HepG2 (cell line): Measurements from ENCODE around the gene KCNJ4. TPM values are rescaled to one million over a fixed set of nuclear protein-coding genes. Genes with fewer than 3 reads are reported as not detected.

ENCODE experiments used
- FOSL2 ChIP-seq: sonication (generic); formaldehyde crosslinking; IDR thresholded peaks from 2 replicates; pipeline ENCODE4 v1.4.0; 2020; ENCODE audit warnings: missing genetic modification reagents
- FOXK2 ChIP-seq: fragments of 450-650 bp; IDR thresholded peaks from 2 replicates; pipeline ENCODE4 v1.6.1; 2016
- GABPA ChIP-seq, 2 experiments: IDR thresholded peaks; 2 replicates each; pipeline ENCODE4 v1.6.1; 2011 to 2016; ENCODE audit warnings: low read depth in 2 of 2, low read length in 1 of 2, missing biosample characterization in 1 of 2, missing genetic modification characterization in 1 of 2
- GABPB1 ChIP-seq: IDR thresholded peaks from 2 replicates; pipeline ENCODE4 v1.6.1; 2016; ENCODE audit warnings: mild to moderate bottlenecking, missing genetic modification reagents, moderate library complexity, missing compliant biosample characterization
- MLX ChIP-seq: IDR thresholded peaks from 2 replicates; pipeline ENCODE4 v1.6.1; 2016
- PATZ1 ChIP-seq: sonication (generic); formaldehyde crosslinking; IDR thresholded peaks from 2 replicates; pipeline ENCODE4 v1.4.0; 2020; ENCODE audit warnings: missing genetic modification reagents
- PHF21A ChIP-seq: sonication (generic); formaldehyde crosslinking; IDR thresholded peaks from 2 replicates; pipeline ENCODE4 v1.5.0; 2020; ENCODE audit warnings: mild to moderate bottlenecking, missing genetic modification reagents
- PRDM4 ChIP-seq: sonication (generic); formaldehyde crosslinking; IDR thresholded peaks from 2 replicates; pipeline ENCODE4 v1.9.0; 2021; ENCODE audit warnings: missing genetic modification reagents, borderline replicate concordance
- RBM22 ChIP-seq: fragments of 200-400 bp; formaldehyde crosslinking; optimal IDR thresholded peaks from 2 replicates; pipeline ENCODE3; 2017; ENCODE audit warnings: mild to moderate bottlenecking, low read length, moderate library complexity
- SMAD3 ChIP-seq: sonication (generic); formaldehyde crosslinking; IDR thresholded peaks from 2 replicates; pipeline ENCODE4 v1.4.0; 2020; ENCODE audit warnings: missing genetic modification reagents
- ZNF10 ChIP-seq: sonication (generic); formaldehyde crosslinking; IDR thresholded peaks from 2 replicates; pipeline ENCODE4 v1.4.0; 2020; ENCODE audit warnings: mild to moderate bottlenecking, low read depth, missing genetic modification reagents, borderline replicate concordance
- ZNF431 ChIP-seq: sonication (generic); formaldehyde crosslinking; IDR thresholded peaks from 2 replicates; pipeline ENCODE4 v1.9.0; 2022; ENCODE audit warnings: missing genetic modification reagents, low read depth, mild to moderate bottlenecking, borderline replicate concordance
- ZNF547 ChIP-seq: sonication (generic); formaldehyde crosslinking; IDR thresholded peaks from 2 replicates; pipeline ENCODE4 v1.5.1; 2020; ENCODE audit warnings: mild to moderate bottlenecking, missing genetic modification reagents
- ZNF878 ChIP-seq: sonication (generic); formaldehyde crosslinking; IDR thresholded peaks from 2 replicates; pipeline ENCODE4 v1.8.1; 2023; ENCODE audit warnings: mild to moderate bottlenecking, missing genetic modification reagents, moderate library complexity
- polyA plus RNA-seq, 8 experiments: library from polyadenylated mRNA; depleted of rRNA in 3 of 8; stranded (reverse) in 7 of 8; unstranded in 1 of 8; fragments of >200 nt; fragmentation: Illumina TruSeq in 4 of 8; extraction: Trizol in 4 of 8; gene quantifications; 2 replicates each; pipeline versions ENCODE4 v1.2.1 to v1.2.3, GENCODE V29; 2011 to 2016; ENCODE audit warnings: low read depth in 4 of 8, missing spikeins in 1 of 8, mixed read lengths in 1 of 8; ENCODE audit not compliant: insufficient read depth in 1 of 8
- total RNA-seq, 5 experiments: library from RNA; depleted of rRNA; stranded (reverse); fragments of >200 nt; fragmentation: Illumina TruSeq; extraction: Trizol; gene quantifications; 2 replicates each; pipeline ENCODE4 v1.2.3, GENCODE V29; 2016; ENCODE audit warnings: low read depth in 1 of 5
- TF ChIP-seq, protein P1 (sequence below): sonication (generic); formaldehyde crosslinking; IDR thresholded peaks from 2 replicates; pipeline ENCODE4 v1.4.0; 2020; ENCODE audit warnings: missing genetic modification reagents, borderline replicate concordance
- TF ChIP-seq, protein P2 (sequence below): sonication (generic); formaldehyde crosslinking; IDR thresholded peaks from 2 replicates; pipeline ENCODE4 v1.5.0; 2020; ENCODE audit warnings: mild to moderate bottlenecking, missing genetic modification reagents
- TF ChIP-seq, protein P3 (sequence below): IDR thresholded peaks from 2 replicates; pipeline ENCODE4 v1.6.1; 2016; ENCODE audit warnings: missing genetic modification reagents, missing compliant biosample characterization

The KCNJ4 gene
- total and polyA plus RNA-seq, 2 of the 13 experiments (the other 11 are each of a cell fraction or from before 2014, with no cell fraction given) = not detected

GRCh38 chr22:38462960-38463784 lies 8.2 kb upstream of the KCNJ4 start (continued):
- TF ChIP-seq SMAD3 (CRISPR knock-in tag) (peak; percentile 69), PRDM4 (CRISPR knock-in tag) (0 out of 2 replicates have a peak, but pooled peaks have one; percentile 37), ZNF547 (CRISPR knock-in tag) (peak; percentile 73; the same call in 1 of the 2 replicates), ZNF878 (CRISPR knock-in tag) (no peak), ZNF10 (CRISPR knock-in tag) (no peak), MLX (peak; percentile 22; the same call in 1 of the 2 replicates), GABPA (IDR thresholded peaks at IDR 0.05; ENCODE audit: low read depth, low read length) (no peak), GABPA (CRISPR knock-in tag; IDR thresholded peaks at IDR 0.05; ENCODE audit: low read depth) (peak; percentile 46), FOXK2 (peak; percentile 57), PHF21A (CRISPR knock-in tag) (peak; percentile 79), PATZ1 (peak; percentile 75), RBM22 (no peak), ZNF431 (CRISPR knock-in tag) (no peak), FOSL2 (CRISPR knock-in tag) (peak; percentile 38), GABPB1 (CRISPR knock-in tag) (peak; percentile 68)
- TF ChIP-seq, protein P1, sequence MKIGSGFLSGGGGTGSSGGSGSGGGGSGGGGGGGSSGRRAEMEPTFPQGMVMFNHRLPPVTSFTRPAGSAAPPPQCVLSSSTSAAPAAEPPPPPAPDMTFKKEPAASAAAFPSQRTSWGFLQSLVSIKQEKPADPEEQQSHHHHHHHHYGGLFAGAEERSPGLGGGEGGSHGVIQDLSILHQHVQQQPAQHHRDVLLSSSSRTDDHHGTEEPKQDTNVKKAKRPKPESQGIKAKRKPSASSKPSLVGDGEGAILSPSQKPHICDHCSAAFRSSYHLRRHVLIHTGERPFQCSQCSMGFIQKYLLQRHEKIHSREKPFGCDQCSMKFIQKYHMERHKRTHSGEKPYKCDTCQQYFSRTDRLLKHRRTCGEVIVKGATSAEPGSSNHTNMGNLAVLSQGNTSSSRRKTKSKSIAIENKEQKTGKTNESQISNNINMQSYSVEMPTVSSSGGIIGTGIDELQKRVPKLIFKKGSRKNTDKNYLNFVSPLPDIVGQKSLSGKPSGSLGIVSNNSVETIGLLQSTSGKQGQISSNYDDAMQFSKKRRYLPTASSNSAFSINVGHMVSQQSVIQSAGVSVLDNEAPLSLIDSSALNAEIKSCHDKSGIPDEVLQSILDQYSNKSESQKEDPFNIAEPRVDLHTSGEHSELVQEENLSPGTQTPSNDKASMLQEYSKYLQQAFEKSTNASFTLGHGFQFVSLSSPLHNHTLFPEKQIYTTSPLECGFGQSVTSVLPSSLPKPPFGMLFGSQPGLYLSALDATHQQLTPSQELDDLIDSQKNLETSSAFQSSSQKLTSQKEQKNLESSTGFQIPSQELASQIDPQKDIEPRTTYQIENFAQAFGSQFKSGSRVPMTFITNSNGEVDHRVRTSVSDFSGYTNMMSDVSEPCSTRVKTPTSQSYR (CRISPR knock-in tag) = peak; percentile 41; the same call in 1 of the 2 replicates
- TF ChIP-seq, protein P2, sequence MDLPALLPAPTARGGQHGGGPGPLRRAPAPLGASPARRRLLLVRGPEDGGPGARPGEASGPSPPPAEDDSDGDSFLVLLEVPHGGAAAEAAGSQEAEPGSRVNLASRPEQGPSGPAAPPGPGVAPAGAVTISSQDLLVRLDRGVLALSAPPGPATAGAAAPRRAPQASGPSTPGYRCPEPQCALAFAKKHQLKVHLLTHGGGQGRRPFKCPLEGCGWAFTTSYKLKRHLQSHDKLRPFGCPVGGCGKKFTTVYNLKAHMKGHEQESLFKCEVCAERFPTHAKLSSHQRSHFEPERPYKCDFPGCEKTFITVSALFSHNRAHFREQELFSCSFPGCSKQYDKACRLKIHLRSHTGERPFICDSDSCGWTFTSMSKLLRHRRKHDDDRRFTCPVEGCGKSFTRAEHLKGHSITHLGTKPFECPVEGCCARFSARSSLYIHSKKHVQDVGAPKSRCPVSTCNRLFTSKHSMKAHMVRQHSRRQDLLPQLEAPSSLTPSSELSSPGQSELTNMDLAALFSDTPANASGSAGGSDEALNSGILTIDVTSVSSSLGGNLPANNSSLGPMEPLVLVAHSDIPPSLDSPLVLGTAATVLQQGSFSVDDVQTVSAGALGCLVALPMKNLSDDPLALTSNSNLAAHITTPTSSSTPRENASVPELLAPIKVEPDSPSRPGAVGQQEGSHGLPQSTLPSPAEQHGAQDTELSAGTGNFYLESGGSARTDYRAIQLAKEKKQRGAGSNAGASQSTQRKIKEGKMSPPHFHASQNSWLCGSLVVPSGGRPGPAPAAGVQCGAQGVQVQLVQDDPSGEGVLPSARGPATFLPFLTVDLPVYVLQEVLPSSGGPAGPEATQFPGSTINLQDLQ (CRISPR knock-in tag) = no peak
- TF ChIP-seq, protein P3, sequence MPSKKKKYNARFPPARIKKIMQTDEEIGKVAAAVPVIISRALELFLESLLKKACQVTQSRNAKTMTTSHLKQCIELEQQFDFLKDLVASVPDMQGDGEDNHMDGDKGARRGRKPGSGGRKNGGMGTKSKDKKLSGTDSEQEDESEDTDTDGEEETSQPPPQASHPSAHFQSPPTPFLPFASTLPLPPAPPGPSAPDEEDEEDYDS (CRISPR knock-in tag) = peak; percentile 50; the same call in 1 of the 2 replicates
